Peyer's patch (tissue), 4 donors: ENCODE data around the gene PDE3A.

ENCODE experiments used
- POLR2A ChIP-seq, 2 donors: fragments of 450-650 bp; IDR thresholded peaks; one replicate each; pipeline ENCODE4 v1.5.1; 2017; ENCODE audit warnings: antibody characterized with exemption in 2 of 2, mild to moderate bottlenecking in 2 of 2, moderate library complexity in 2 of 2
- TF ChIP-seq, protein P1 (sequence below), 6 experiments: fragments of 450-650 bp in 4 of 6; fragments of 200-600 bp in 2 of 6; sonication (generic) in 1 of 6; IDR thresholded peaks; one replicate each; pipeline ENCODE4 v1.5.1; 2017 to 2019; ENCODE audit warnings: antibody characterized with exemption in 6 of 6, mild to moderate bottlenecking in 3 of 6, moderate library complexity in 1 of 6

DNA sequence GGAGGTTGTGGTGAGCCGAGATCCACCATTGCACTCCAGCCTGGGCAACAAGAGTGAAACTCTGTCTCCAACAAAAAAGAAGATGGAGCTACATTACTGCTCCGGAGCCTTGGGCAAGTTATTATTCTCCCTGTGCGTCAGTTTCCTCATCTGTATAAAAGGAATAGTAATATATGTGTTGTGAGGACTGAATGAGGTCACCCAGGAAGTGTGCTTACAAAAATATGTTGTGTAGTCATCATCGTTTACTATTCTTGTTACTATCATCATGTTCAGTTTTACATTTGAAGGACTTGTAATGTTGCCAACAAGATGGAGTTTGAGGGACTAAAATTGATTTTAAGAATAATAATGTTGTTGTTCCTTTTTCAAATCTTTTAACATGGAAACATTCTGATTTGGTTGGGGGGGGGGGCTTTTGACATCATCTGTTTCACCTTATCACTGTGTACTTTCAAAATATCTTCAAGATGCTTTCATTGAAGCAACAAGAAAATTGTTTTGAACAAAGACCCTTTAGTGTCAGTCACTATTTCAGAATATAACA, 156.8 kb downstream of the PDE3A start:
- no peak for TF ChIP-seq POLR2A (IDR thresholded peaks at IDR 0.05)
- TF ChIP-seq, protein P1, sequence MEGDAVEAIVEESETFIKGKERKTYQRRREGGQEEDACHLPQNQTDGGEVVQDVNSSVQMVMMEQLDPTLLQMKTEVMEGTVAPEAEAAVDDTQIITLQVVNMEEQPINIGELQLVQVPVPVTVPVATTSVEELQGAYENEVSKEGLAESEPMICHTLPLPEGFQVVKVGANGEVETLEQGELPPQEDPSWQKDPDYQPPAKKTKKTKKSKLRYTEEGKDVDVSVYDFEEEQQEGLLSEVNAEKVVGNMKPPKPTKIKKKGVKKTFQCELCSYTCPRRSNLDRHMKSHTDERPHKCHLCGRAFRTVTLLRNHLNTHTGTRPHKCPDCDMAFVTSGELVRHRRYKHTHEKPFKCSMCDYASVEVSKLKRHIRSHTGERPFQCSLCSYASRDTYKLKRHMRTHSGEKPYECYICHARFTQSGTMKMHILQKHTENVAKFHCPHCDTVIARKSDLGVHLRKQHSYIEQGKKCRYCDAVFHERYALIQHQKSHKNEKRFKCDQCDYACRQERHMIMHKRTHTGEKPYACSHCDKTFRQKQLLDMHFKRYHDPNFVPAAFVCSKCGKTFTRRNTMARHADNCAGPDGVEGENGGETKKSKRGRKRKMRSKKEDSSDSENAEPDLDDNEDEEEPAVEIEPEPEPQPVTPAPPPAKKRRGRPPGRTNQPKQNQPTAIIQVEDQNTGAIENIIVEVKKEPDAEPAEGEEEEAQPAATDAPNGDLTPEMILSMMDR (IDR thresholded peaks at IDR 0.05), result no peak
